Mucosa of gallbladder (tissue), 1 donor: ENCODE measurements around the gene PAF1. TPM values are rescaled to one million over a fixed set of nuclear protein-coding genes. Genes with fewer than 3 reads are reported as not detected.
"Not testable (repeated sequence)": the region's sequence is repeated elsewhere in the genome, so short reads cannot be mapped to it uniquely, and the experiment has no call there.

Experiments used
- DNase-seq: peaks from one replicate; pipeline ENCODE4 v3.0.0-alpha.2; 2020; ENCODE audit warnings: low spot score
- total RNA-seq: library from RNA; stranded (reverse); gene quantifications from one replicate; pipeline ENCODE4 v1.2.1, GENCODE V29; 2021
- donor health status: DM: no; HTN: no; CAD: no.

PAF1 gene
- total RNA-seq, 1 donor from 2014 or later, result 50.5 TPM

- no peak for DNase-seq
Measured at GRCh38 chr19:39355253-39355652, 35.7 kb downstream of the PAF1 start.

DNA sequence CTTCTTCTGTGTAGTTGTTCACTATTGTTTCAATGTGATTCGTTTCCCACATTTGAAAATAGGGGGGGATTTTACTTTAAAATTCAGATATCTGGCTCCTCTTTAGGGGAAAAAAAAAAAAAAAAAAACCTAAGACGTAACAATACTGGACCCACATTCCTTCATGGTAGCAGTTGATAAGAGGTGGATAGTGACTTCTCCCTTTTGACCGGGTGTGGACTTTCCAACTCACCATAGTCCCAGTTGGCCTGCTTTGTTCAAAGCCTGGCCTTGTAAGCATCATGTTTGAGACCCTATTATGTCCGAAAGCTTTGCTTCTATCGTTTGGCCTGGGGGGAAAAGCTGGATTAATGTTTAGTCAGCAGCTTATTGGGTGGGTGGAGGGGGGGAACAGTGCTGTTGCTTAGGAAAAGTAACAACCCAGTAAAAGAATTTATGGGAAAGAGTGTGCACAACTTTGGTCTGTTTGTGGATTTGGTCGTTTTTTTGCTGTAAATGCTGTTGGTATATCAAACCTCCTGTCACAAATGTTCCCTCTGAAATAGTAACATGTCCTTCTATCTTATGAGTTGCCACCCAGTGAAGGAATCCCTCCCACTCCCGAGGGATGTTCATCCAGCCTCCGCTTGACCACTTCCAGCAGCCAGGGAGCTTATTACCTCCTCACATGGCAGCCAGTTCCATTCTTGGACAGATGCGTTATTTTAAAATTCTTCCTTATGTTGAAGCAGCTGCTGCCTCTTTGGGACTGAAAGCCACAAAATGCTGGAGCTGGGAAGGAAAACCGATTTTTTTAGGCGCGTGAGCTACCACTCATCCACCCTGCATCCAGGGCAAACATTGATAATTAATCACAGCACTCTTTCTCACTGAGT is 38.3 kb downstream of the PAF1 start:
- DNase-seq, result no peak

GRCh38 chr19:39351537-39352064 is 39.3 kb downstream of the PAF1 start:
- no peak for DNase-seq

- DNase-seq, result no peak
Measured at GRCh38 chr19:39350156-39350555, 40.8 kb downstream of the PAF1 start.

- no peak for DNase-seq
Measured at GRCh38 chr19:39349326-39349725, 41.6 kb downstream of the PAF1 start.

GRCh38 chr19:39347332-39348164 is 43.4 kb downstream of the PAF1 start:
- DNase-seq, result no peak

GRCh38 chr19:39345956-39346355 is 45.0 kb downstream of the PAF1 start:
- DNase-seq, result no peak

- no peak for DNase-seq
Measured at GRCh38 chr19:39342647-39343305, 48.1 kb downstream of the PAF1 start.

DNA sequence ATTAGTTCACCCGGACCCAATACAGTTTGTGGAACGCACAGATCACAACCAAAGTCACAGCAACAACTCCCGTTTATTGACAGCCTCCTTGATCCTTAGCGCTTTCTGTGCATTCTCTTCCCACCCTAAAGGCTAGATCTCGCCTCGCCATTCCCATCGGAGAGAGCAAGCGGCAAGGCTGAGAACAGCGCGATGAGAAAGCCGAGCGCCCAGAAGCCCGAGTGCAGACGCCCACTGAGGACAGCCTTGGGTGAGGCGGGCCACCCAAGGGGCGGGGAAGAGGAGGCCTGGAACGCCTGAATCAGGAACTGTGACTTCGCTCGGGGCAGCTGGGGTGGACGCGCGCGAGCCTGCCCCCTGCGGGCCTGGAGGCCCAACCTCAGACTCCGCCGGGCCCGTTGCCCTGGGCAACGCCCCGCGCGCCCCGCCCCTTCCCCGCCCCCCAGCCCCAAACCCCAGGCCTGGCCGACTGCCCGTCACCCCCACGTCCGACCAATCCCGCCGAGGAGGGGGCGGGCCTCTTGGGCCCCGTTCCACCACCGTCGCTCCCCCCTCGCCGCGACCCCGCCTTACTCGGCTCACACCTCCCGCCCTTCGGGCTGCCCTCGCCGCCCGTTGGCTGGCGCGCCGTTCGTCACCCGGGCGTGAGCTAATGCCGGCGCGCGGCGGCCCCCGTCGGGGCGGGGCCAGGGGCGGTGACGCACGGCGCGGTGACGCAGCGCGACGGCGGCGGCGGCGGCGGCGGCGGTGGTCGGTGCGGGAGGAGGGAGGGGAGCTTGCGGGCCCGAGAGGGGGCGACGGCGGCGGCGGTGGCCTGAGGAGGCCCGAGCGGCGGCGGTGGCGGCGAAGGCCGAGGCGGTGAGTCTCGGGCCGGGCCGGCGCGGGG is 48.9 kb downstream of the PAF1 start, which contains the start of gene SAMD4B:
TSS of gene SAMD4B (plus strand) at position 703 of the 886 bp plus-strand sequence. CDS start 14,473 bp downstream, outside the sequence.
- DNase-seq, result peak; percentile 99

GRCh38 chr19:39341129-39341718 is 49.7 kb downstream of the PAF1 start:
- DNase-seq, result no peak

DNA sequence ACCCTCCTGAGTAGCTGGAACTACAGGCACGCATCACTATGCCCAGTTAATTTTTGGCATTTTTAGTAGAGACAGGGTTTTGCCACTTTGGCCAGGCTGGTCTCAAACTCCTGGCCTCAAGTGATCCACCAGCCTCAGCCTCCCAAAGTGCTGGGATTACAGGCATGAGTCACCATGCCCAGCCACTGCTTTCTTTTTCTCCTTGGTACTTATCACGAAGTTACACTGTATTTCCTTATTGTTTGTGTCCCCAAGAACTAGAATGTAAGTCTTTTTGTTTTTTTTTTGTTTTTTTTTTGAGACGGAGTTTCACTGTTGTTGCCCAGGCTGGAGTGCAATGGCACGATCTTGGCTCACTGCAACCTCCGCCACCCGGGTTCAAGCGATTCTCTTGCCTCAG is 50.8 kb downstream of the PAF1 start:
- not testable (repeated sequence) for DNase-seq

- no peak for DNase-seq
Measured at GRCh38 chr19:39339674-39340073, 51.2 kb downstream of the PAF1 start.

DNA sequence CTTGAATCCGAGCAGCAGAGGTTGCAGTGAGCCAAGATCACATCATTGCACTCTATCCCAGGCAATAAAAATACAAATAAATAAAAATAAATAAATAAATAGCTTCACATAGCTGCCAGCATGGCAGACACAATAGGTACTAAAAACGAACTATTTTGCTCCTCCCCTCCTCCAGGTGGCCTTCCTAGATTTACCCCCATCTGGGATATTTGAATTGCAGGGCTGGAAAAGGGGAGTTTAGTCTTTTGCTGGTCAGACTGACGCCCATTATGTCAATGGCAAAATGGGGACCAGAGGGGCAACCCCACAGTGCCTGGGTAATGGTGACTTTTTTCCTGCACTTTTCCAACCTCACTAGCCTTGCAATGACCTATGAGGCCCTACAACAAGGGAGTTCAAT is 54.4 kb downstream of the PAF1 start:
- no peak for DNase-seq

Other genes starting within 250 kb of the PAF1 start
- gene NCCRP1, start 194.1 kb downstream of the PAF1 start, total RNA-seq, result 0.17 TPM
- 1.1 TPM for gene SYCN, start 186.8 kb downstream of the PAF1 start, total RNA-seq
- gene IFNL3, start 146.1 kb downstream of the PAF1 start, total RNA-seq, result not detected
- not detected for gene IFNL4, start 142.2 kb downstream of the PAF1 start, total RNA-seq
- gene IFNL2, start 122.7 kb downstream of the PAF1 start, total RNA-seq, result not detected
- not detected for gene IFNL1, start 94.7 kb downstream of the PAF1 start, total RNA-seq
- gene LRFN1, start 70.2 kb downstream of the PAF1 start, total RNA-seq, result 1.6 TPM
- gene GMFG, start 55.1 kb downstream of the PAF1 start, total RNA-seq, result 29.0 TPM
- gene SAMD4B, start 48.7 kb downstream of the PAF1 start, total RNA-seq, result 106 TPM
- gene MED29, start 272 bp upstream of the PAF1 start, total RNA-seq, result 46.0 TPM
- gene ZFP36, start 15.7 kb upstream of the PAF1 start, total RNA-seq, result 180 TPM
- gene PLEKHG2, start 21.6 kb upstream of the PAF1 start, total RNA-seq, result 41.8 TPM
- gene RPS16, start 44.8 kb upstream of the PAF1 start, total RNA-seq, result 1,378 TPM
- gene SUPT5H, start 54.5 kb upstream of the PAF1 start, total RNA-seq, result 157 TPM
- gene TIMM50, start 89.7 kb upstream of the PAF1 start, total RNA-seq, result 53.3 TPM
- not detected for gene DLL3, start 107.8 kb upstream of the PAF1 start, total RNA-seq
- gene SELENOV, start 124.0 kb upstream of the PAF1 start, total RNA-seq, result not detected
- 2.6 TPM for gene EID2B, start 141.7 kb upstream of the PAF1 start, total RNA-seq
- 15.0 TPM for gene EID2, start 149.1 kb upstream of the PAF1 start, total RNA-seq
- not detected for gene LGALS13, start 211.4 kb upstream of the PAF1 start, total RNA-seq